ENCODE results near the gene NOTCH4.

The NOTCH4 gene

GRCh38 chr6:32149092-32149755 lies 74.6 kb downstream of the NOTCH4 start:
- H3K4me1 ChIP-seq (ENCODE audit: insufficient read depth, insufficient read length): no peaks in the 10 kb centered on the region
- H3K9me3 ChIP-seq (ENCODE audit: insufficient read depth, low read length): no peaks in the 10 kb centered on the region
- no peak overlapping the region for H3K4me3 ChIP-seq (ENCODE audit: insufficient read length, low read depth)
- DNase-seq (ENCODE audit: low read depth, low spot score): no peak
- H3K36me3 ChIP-seq (ENCODE audit: insufficient read depth, insufficient read length, low read length): no peaks in the 10 kb centered on the region
- no peak overlapping the region for H3K9ac ChIP-seq (ENCODE audit: insufficient read length, low read depth)
- peaks cover 3% of the 10 kb centered on the region for H3K27me3 ChIP-seq (ENCODE audit: insufficient read depth, insufficient read length)
- no peak for TF ChIP-seq ZNF274 (IDR thresholded peaks at IDR 0.05; ENCODE audit: low read depth, low read length)
- TF ChIP-seq YY1 (IDR thresholded peaks at IDR 0.05; ENCODE audit: insufficient read depth, insufficient read length): no peak

DNA sequence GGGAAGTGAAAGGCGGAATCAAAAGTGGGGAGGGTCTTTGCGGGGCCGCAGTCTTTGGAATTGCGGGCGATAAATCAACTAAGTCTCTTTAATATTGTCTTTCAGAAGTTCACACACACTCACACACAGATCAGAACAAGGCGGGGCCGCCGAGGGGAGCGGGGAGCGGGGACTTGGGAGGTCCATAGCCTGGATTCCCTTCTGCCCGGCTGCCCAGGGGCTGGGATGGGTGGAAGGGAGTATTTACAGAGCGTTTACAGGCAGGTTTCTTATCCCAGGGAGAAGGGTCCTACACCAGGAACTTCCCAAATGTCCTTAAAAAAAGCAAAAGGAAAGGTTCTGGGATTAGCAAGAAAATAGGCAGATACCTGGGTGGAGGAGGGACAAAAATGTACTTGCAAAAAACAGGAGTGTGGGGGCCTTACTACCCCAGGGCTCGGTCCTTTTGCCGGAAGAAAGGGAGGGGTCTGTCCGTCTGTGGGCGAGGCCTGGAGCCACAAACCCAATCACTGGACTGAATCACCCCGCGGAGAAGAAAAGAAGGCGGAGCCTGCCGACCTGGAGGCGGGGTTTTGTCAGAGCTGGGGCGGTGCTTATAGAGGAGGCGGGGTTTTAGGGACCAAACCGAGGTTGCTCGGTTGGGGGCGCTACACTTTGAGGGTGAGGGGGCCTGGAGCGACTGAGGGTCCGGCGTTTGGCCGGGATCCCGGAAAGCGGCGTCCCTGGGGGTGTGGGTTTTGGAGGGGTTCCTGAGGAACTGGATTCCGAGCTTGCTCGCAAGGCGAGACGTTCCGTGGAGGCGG lies 75.4 kb downstream of the NOTCH4 start:
- peaks cover 3% of the 10 kb centered on the region for H3K27me3 ChIP-seq (ENCODE audit: insufficient read depth, insufficient read length)
- H3K4me1 ChIP-seq (ENCODE audit: insufficient read depth, insufficient read length): no peaks in the 10 kb centered on the region
- TF ChIP-seq YY1 (IDR thresholded peaks at IDR 0.05; ENCODE audit: insufficient read depth, insufficient read length): no peak
- no peak for TF ChIP-seq SUZ12 (IDR thresholded peaks at IDR 0.05; ENCODE audit: extremely low read depth, insufficient read depth, insufficient read length)
- no peak for TF ChIP-seq ZNF274 (IDR thresholded peaks at IDR 0.05; ENCODE audit: low read depth, low read length)
- H3K4me3 ChIP-seq (ENCODE audit: insufficient read length, low read depth): no peak overlapping the region
- no peaks in the 10 kb centered on the region for H3K36me3 ChIP-seq (ENCODE audit: insufficient read depth, insufficient read length, low read length)
- H3K9me3 ChIP-seq (ENCODE audit: insufficient read depth, low read length): no peaks in the 10 kb centered on the region
- DNase-seq (ENCODE audit: low read depth, low spot score): no peak
- no peak overlapping the region for H3K9ac ChIP-seq (ENCODE audit: insufficient read length, low read depth)

DNA sequence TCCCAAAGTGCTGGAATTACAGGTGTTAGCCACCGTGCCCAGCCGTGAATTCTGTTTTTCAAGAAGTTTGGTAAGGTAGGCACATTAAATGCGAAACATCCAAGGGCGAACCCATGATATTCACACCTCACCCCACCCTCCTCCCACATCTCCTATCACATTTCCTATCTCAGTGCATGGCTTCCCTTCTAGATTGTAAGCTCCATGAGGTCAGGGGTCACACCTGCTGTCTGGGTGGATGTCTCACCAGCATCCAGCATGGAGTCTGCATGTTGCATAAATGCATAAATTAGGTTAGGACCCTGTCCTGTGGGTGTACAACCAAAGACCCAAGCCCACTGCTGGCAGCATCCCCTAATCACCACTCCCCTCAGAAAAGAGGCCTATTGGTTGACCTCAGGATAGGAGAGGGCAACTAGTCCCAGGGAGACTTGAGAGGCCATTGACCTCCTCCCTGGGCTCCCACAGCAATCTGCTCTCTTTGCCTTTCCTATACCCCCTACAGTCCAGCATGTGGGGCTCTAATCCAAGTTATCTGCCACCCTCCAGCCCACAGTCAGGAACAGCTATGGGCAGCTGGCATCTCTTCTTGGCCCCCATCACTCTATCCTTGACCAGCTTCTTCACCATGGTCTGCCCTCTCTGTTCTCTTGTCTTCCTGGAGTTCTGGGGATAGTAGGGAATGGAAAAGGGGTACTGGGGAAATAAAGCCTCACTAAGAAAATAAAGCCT lies 76.3 kb downstream of the NOTCH4 start:
- H3K27me3 ChIP-seq (ENCODE audit: insufficient read depth, insufficient read length): peaks cover 3% of the 10 kb centered on the region
- no peak for TF ChIP-seq ZNF274 (IDR thresholded peaks at IDR 0.05; ENCODE audit: low read depth, low read length)
- no peak for TF ChIP-seq SUZ12 (IDR thresholded peaks at IDR 0.05; ENCODE audit: extremely low read depth, insufficient read depth, insufficient read length)
- TF ChIP-seq YY1 (IDR thresholded peaks at IDR 0.05; ENCODE audit: insufficient read depth, insufficient read length): no peak
- H3K9ac ChIP-seq (ENCODE audit: insufficient read length, low read depth): no peak overlapping the region
- no peaks in the 10 kb centered on the region for H3K4me1 ChIP-seq (ENCODE audit: insufficient read depth, insufficient read length)
- no peaks in the 10 kb centered on the region for H3K9me3 ChIP-seq (ENCODE audit: insufficient read depth, low read length)
- no peak for DNase-seq (ENCODE audit: low read depth, low spot score)
- H3K36me3 ChIP-seq (ENCODE audit: insufficient read depth, insufficient read length, low read length): no peaks in the 10 kb centered on the region
- H3K4me3 ChIP-seq (ENCODE audit: insufficient read length, low read depth): no peak overlapping the region

GRCh38 chr6:32146687-32147086 lies 77.2 kb downstream of the NOTCH4 start:
- TF ChIP-seq SUZ12 (IDR thresholded peaks at IDR 0.05; ENCODE audit: extremely low read depth, insufficient read depth, insufficient read length) (no peak), YY1 (IDR thresholded peaks at IDR 0.05; ENCODE audit: insufficient read depth, insufficient read length) (no peak), ZNF274 (IDR thresholded peaks at IDR 0.05; ENCODE audit: low read depth, low read length) (no peak)
- no peak overlapping the region for H3K9ac ChIP-seq (ENCODE audit: insufficient read length, low read depth)
- DNase-seq (ENCODE audit: low read depth, low spot score): no peak
- H3K27me3 ChIP-seq (ENCODE audit: insufficient read depth, insufficient read length): no peaks in the 10 kb centered on the region
- H3K9me3 ChIP-seq (ENCODE audit: insufficient read depth, low read length): no peaks in the 10 kb centered on the region
- H3K36me3 ChIP-seq (ENCODE audit: insufficient read depth, insufficient read length, low read length): no peaks in the 10 kb centered on the region
- H3K4me3 ChIP-seq (ENCODE audit: insufficient read length, low read depth): no peak overlapping the region
- no peaks in the 10 kb centered on the region for H3K4me1 ChIP-seq (ENCODE audit: insufficient read depth, insufficient read length)

GRCh38 chr6:32146287-32146686 lies 77.6 kb downstream of the NOTCH4 start:
- Histone ChIP-seq H3K4me3 (ENCODE audit: insufficient read length, low read depth) (no peak overlapping the region), H3K36me3 (ENCODE audit: insufficient read depth, insufficient read length, low read length) (no peaks in the 10 kb centered on the region), H3K9me3 (ENCODE audit: insufficient read depth, low read length) (no peaks in the 10 kb centered on the region), H3K4me1 (ENCODE audit: insufficient read depth, insufficient read length) (no peaks in the 10 kb centered on the region), H3K27me3 (ENCODE audit: insufficient read depth, insufficient read length) (no peaks in the 10 kb centered on the region), H3K9ac (ENCODE audit: insufficient read length, low read depth) (no peak overlapping the region)
- TF ChIP-seq SUZ12 (IDR thresholded peaks at IDR 0.05; ENCODE audit: extremely low read depth, insufficient read depth, insufficient read length): no peak
- no peak for TF ChIP-seq YY1 (IDR thresholded peaks at IDR 0.05; ENCODE audit: insufficient read depth, insufficient read length)
- no peak for TF ChIP-seq ZNF274 (IDR thresholded peaks at IDR 0.05; ENCODE audit: low read depth, low read length)
- DNase-seq (ENCODE audit: low read depth, low spot score): no peak
